GM21786 (cell line): ENCODE measurements around the gene ARHGEF16.

Experiments used
- ATAC-seq: cut with Tn5 transposase; IDR thresholded peaks from one replicate; pipeline ENCODE4 v1.9.1; 2021; ENCODE audit not compliant: unreplicated experiment

The ARHGEF16 gene

DNA sequence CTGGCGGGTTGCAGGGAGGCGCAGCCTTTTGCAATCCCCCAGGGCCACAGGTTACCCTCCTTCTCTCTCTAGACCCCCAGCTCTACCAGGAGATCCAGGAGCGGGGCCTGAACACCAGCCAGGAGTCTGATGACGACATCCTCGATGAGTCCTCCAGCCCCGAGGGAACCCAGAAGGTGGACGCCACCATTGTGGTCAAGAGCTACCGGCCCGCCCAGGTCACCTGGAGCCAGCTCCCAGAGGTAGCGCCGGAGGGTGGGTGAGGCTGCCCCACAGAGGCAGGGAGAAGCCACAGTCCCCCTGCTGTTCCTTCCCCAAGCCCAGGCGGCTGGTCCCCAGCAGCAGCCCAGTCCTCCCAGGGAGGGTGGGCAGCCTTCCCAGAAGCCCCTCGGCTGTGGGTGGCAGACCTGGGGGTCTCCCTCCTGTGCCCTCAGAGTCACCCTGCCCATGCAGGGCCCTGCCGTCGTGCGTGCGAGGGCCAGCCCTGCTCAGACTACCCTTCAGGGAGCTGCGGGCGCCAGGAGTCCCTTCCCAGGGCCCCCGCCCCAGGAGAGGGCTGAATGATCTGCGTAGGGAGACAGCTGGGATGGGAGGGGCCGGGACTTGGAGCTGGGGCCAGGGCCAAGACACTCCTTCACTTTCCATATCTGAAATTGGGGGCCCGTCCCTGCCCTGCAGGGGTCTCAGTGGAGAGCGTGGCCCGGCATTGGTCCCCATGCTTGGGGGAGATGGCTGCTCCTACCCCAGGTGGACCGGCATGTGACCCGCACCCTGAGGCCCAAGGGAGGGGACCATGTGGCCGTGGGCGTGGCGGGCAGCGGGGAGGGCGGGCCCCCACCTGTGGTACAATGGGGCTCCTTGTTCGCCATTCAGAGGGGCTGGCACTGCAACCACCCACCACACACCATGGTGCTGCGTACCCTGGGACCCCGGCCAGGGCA lies 12.9 kb downstream of the ARHGEF16 start:
- ATAC-seq: no peak

GRCh38 chr1:3468236-3469103 lies 14.0 kb downstream of the ARHGEF16 start:
- no peak for ATAC-seq

DNA sequence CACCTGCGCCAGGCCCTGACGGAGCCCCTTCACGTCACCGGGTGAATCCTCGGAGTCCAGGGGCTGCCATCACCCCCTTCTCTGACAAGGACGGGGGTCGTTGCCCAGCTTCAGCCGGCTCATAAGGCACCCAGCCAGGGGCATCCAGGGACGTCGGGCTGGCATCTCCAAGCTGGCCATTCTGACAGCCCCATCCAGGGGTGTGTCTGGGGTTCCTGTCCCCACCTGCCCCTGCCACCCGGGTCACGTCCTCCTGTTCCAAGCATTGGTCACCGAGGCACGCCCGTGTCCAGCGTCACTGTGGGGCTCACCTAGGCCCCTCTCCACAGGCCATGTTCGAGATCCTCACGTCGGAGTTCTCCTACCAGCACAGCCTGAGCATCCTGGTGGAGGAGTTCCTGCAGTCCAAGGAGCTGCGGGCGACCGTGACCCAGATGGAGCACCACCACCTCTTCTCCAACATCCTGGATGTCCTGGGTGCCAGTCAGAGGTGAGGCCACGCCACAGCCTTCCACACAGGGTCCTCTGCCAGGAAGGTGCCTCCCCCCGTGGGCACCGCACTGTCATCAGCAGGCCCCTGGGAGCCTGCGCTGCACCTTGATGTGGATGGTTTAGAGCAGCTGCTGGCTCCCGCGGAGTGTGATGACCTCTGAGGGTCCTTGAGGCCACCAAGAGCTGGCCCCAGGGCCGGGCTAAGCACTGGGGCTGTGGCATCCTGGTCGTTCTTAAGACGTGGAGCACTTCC lies 14.8 kb downstream of the ARHGEF16 start:
- ATAC-seq: no peak

- ATAC-seq: no peak
Observed at GRCh38 chr1:3469849-3470649, 15.6 kb downstream of the ARHGEF16 start.

DNA sequence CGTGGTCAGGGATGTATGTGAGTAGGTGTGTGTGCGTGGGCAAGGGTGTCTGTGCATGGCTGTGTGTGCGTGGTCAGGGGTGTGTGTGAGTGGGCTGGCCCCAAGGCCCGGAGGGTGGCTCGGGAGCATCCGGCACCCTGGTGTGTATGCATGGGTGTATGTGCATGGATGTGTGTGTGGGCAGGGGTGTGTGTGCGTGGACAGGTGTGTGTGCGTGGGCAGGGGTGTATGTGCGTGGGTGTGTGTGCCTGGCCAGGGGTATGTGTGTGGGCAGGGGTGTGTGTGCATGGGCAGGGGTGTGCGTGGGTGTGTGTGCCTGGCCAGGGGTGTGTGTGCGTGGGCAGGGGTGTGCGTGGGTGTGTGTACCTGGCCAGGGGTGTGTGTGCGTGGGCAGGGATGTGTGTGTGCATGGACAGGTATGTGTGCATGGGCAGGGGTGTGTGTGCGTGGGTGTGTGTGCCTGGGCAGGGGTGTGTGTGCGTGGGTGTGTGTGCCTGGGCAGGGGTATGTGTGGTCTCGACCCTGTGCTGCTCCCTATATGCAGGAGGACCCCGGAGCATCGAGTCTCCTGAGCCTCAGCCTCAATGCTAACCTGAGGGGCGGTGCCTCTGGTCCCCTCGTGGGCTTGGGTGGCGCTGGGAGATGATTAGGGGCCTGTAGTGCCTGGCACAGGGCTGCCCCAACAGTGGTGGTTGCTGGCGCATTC lies 16.3 kb downstream of the ARHGEF16 start:
- no peak for ATAC-seq

GRCh38 chr1:3471356-3472087 lies 17.1 kb downstream of the ARHGEF16 start:
- ATAC-seq: no peak

GRCh38 chr1:3472088-3472850 lies 17.8 kb downstream of the ARHGEF16 start:
- no peak for ATAC-seq

DNA sequence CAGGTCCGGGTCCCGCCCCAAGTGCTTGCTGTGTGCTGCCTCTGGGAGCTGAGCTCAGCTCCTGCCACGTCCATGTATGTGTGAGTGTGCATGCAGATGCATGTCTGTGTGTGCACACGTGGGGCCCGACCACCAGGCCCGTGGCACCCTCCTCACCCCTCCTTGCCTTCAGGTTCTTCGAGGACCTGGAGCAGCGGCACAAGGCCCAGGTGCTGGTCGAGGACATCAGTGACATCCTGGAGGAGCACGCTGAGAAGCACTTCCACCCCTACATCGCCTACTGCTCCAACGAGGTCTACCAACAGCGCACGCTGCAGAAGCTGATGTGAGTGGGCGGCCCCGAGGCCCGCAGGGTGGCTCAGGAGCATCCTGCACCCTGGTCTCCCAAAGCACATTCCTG lies 18.4 kb downstream of the ARHGEF16 start:
- ATAC-seq: no peak

- no peak for ATAC-seq
Observed at GRCh38 chr1:3473381-3473844, 18.9 kb downstream of the ARHGEF16 start.

DNA sequence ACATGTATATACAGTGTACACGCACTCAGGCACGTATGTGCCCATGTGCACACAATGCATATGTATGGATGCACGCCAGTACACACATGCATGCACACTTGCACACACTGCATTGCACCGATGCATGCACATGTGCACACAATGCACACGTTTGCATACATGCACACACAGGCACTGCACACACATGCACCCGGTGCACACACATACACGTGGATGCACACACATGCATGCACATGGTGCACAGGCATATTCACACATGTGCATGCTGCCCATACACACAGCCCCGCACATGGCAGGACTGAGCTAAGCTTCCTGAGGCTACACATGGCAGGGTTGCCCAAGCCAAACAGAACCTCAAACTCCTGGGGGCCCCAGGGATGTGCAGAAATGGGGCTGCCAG lies 19.6 kb downstream of the ARHGEF16 start:
- ATAC-seq: no peak

DNA sequence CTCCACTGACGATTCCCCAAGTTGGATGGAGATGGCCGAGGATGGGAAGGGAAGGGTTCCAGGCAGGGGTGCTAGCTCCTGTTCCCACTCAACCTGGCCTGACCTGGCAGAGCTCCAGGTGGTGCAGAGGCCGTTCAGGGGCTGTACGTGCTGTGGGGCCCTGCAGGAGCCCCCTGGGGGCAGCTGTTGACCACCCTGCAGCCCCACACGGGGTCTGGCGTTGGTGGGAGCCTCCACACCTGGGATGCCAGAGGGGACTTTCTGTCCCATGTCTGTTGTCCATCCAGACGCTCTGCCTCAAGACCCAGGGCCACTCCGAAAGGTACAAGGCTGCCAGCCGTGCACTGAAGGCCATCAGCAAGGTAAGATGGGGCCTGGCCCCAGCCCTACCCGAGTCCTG lies 20.0 kb downstream of the ARHGEF16 start:
- ATAC-seq: no peak

DNA sequence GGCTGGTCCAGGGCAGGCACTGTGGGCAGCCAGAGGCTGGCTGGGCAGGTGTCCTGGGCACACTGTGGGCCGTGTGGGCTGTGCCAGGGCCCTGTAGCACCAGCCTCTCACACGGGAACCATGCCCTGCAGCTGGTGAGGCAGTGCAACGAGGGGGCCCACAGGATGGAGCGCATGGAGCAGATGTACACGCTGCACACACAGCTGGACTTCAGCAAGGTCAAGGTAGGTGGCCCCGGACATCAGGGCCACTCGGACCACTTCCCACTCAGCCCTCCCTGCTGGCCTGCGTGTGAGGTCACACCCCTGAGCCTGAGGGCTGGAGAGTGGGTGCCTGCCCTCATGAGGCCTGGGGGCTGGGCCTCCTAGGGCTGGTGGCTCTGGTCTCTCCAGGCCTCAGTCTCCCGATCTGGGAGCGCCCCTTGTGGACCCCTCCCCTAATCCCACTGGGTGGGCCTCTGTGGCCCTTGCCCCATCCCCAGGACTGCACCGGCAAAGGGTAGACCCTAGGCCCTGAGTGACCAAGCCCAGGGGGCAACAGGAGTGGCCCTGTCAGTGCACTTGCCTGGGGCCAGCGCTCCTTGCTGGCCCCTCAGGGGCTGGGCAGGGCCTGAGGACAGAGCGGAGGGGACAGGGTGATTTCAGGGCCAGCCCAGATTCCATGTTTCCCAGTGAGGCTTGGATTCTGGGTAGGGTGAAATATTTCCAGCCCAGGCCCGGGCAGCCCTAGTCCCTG lies 21.5 kb downstream of the ARHGEF16 start:
- ATAC-seq: no peak

DNA sequence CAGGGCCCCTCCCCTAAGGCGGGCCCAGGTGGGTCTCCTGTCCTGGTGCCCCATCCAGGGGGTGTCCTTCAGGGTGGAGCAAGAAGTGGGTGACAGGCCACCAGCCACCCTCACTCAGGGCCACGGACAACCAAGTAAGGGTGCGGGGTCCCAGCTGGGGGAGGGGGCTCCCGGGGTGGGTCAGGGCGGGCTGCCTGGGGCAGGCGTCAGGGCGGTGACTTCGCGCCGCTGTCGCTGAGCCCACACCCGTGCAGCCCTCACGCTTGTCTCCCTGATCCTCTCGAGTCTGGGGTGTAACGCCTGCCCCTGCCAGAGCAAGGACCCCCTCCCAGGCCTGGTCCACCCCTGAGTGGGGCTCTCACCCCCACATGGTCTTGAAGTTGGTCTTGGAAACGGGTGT lies 22.2 kb downstream of the ARHGEF16 start:
- ATAC-seq: no peak

DNA sequence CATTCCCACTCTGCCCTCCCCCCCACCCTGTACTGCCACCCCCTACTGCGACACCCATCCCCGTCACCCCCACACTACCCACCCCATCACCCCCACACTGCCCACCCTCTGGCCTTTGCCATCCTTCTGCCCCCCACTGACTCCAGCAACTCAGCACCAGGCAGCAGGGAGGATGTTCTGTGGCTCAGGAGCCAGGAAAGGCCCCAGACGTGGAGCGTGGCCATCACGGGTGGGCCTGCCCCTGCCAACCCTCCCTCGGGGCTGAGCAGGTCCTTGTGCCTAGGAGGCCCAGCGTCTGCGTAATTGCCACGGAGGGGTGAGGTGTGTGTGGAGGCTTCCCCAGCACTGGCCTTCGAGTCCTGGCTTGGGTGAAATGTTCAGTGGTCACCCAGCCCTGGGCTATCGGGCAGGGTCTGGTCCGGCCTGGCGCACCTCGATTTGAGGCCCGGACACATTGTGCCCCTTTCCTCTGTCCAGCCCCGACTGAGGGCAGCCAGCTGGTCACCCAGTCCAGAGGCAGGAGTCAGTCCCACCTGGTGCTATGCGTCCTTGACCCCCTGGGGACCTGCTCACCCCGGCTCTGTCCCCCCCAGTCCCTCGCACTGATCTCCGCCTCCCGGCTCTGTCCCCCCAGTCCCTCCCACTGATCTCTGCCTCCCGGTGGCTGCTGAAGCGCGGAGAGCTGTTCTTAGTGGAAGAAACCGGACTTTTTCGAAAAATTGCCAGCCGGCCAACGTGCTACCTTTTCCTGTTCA lies 23.0 kb downstream of the ARHGEF16 start:
- no peak for ATAC-seq

- ATAC-seq: no peak
Observed at GRCh38 chr1:3478187-3478586, 23.7 kb downstream of the ARHGEF16 start.

DNA sequence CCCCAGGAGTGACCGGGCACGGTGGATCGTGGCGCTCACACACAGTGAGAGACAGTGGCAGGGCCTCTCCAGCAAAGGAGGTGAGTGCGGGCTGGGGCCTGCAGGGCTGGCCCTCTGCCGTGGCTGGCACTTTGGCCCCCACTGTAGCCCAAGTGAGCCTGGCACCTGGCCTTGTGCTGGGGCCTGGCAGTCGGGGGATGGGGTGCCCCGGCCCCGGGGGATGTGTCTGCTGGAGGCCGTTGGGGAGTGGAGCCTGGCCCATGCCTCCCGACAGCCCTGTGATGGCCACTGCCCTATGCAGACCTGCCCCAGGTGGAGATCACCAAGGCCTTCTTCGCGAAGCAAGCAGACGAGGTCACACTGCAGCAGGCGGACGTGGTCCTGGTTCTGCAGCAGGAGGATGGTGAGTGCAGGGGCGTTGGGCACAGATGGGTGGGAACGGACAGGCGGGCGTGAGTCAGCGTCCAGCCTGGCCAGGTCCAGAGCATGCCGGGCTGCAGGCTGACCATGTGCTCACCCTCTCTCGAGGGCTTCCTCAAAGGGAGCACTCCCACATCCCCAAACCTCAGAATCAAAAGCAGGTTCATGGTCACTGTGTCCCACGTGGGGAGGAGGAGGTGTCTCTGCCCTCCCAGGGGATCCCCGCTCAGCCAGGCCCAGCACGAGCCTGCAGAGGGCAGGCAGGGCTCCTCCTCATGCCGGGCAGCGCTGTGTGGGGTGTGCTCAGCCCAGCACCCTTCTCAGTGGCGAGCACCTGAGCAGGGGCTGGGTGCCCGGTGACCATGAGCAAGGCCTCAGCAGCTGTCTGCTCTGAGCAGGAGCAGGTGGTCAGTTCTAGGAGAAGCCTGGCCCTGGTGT lies 25.3 kb downstream of the ARHGEF16 start:
- no peak for ATAC-seq
